Prostate gland (tissue), 2 donors: ENCODE results near the gene LGR6. TPM values are rescaled to one million over a fixed set of nuclear protein-coding genes. Genes with fewer than 3 reads are reported as not detected.

Experiments used
- DNase-seq: peaks from one replicate; pipeline ENCODE4 v3.0.0-alpha.2; 2019; ENCODE audit warnings: low spot score
- H3K27ac ChIP-seq, 2 donors: fragments of 200-600 bp; sonication (generic); 2 replicates each; pipeline ENCODE4 v1.5.1; 2017 to 2019
- H3K27me3 ChIP-seq: fragments of 200-600 bp; sonication (generic); replicated peaks from 2 replicates; pipeline ENCODE4 v1.5.1; 2019; ENCODE audit not compliant: insufficient read depth
- H3K36me3 ChIP-seq, 2 donors: fragments of 200-600 bp; sonication (generic); 1 replicate in 1 of 2; 2 replicates in 1 of 2; pipeline versions ENCODE4 v1.5.1 to v1.8.1; 2017 to 2019
- H3K4me1 ChIP-seq: fragments of 200-600 bp; sonication (generic); replicated peaks from 2 replicates; pipeline ENCODE4 v1.5.1; 2019
- H3K4me3 ChIP-seq, 2 donors: fragments of 200-600 bp; sonication (generic); 2 replicates each; pipeline ENCODE4 v1.5.1; 2017 to 2019
- H3K9me3 ChIP-seq: fragments of 200-600 bp; sonication (generic); 2 replicates; pipeline ENCODE4 v1.5.1; 2017
- CTCF ChIP-seq, 4 experiments: fragments of 200-600 bp in 2 of 4; fragments of 450-650 bp in 2 of 4; sonication (generic) in 2 of 4; IDR thresholded peaks; 1 replicate in 3 of 4; 2 replicates in 1 of 4; pipeline ENCODE4 v1.5.1; 2016 to 2019; ENCODE audit warnings: antibody characterized with exemption in 4 of 4, mild to moderate bottlenecking in 2 of 4, moderate library complexity in 2 of 4
- POLR2A ChIP-seq: fragments of 450-650 bp; IDR thresholded peaks from one replicate; pipeline ENCODE4 v1.6.1; 2016; ENCODE audit warnings: antibody characterized with exemption, mild to moderate bottlenecking
- POLR2AphosphoS5 ChIP-seq: sonication (generic); formaldehyde crosslinking; IDR thresholded peaks from one replicate; pipeline ENCODE4 v1.6.1; 2017; ENCODE audit warnings: antibody characterized with exemption
- WGBS: methylation state at CpG from one replicate; pipeline ENCODE4 v1.1.5; 2018; 5-methylcytosine and 5-hydroxymethylcytosine counted together
- intact Hi-C: fragments of 100-400 bp; cut with DNase I; formaldehyde crosslinking; loops from one replicate; pipeline ENCODE4 v1.14.2; 2022
- total RNA-seq, 2 donors: library from RNA; depleted of rRNA; stranded (reverse); fragments of >200 nt; gene quantifications; one replicate each; pipeline ENCODE4 v1.1.0, GENCODE V29; 2016

Gene LGR6
- total RNA-seq, 2 donors from 2014 or later = 8.0 to 25.6 TPM

GRCh38 chr1:202146993-202147392 lies 46.6 kb upstream of the LGR6 start:
- DNase-seq = no peak
- Histone ChIP-seq H3K4me1 (peaks cover 5% of the 10 kb centered on the region), H3K36me3 (no peaks in the 10 kb centered on the region), H3K9me3 (no peaks in the 10 kb centered on the region), H3K27ac (no peak overlapping the region), H3K4me3 (no peak overlapping the region), H3K27me3 (no peaks in the 10 kb centered on the region)
- intact Hi-C loops = no loop called here
- no peak for TF ChIP-seq CTCF (IDR thresholded peaks at IDR 0.05)
- no peak for TF ChIP-seq POLR2A
- no peak for TF ChIP-seq POLR2AphosphoS5
- WGBS = 53% methylated on average over 2 of the region's 3 CpGs

- Histone ChIP-seq H3K4me3 (no peak overlapping the region), H3K9me3 (no peaks in the 10 kb centered on the region), H3K4me1 (no peaks in the 10 kb centered on the region), H3K36me3 (no peaks in the 10 kb centered on the region), H3K27me3 (no peaks in the 10 kb centered on the region), H3K27ac (no peak overlapping the region)
- no peak for DNase-seq
- TF ChIP-seq POLR2A = no peak
- TF ChIP-seq POLR2AphosphoS5 = no peak
- no peak for TF ChIP-seq CTCF (IDR thresholded peaks at IDR 0.05)
- WGBS = 94% methylated on average over 3 of the region's 4 CpGs
- intact Hi-C loops = no loop called here
Observed at GRCh38 chr1:202148391-202148790, 45.2 kb upstream of the LGR6 start.

- 90% methylated on average over 4 of the region's 4 CpGs for WGBS
- intact Hi-C loops = no loop called here
- no peak overlapping the region for H3K27ac ChIP-seq
Observed at GRCh38 chr1:202149566-202149965, 44.0 kb upstream of the LGR6 start.

GRCh38 chr1:202150187-202150586 lies 43.4 kb upstream of the LGR6 start:
- H3K27ac ChIP-seq = no peak overlapping the region
- intact Hi-C loops = no loop called here
- TF ChIP-seq CTCF (IDR thresholded peaks at IDR 0.05) (no peak), POLR2AphosphoS5 (no peak), POLR2A (no peak)
- no peaks in the 10 kb centered on the region for H3K27me3 ChIP-seq
- no peaks in the 10 kb centered on the region for H3K4me1 ChIP-seq
- H3K4me3 ChIP-seq = no peak overlapping the region
- no peak for DNase-seq
- no peaks in the 10 kb centered on the region for H3K9me3 ChIP-seq
- no peaks in the 10 kb centered on the region for H3K36me3 ChIP-seq
- 92% methylated on average over 9 of the region's 9 CpGs for WGBS

More at GRCh38 chr1:202149566-202149965, 44.0 kb upstream of the LGR6 start:
- TF ChIP-seq POLR2AphosphoS5 = no peak
- no peak for TF ChIP-seq CTCF (IDR thresholded peaks at IDR 0.05)
- TF ChIP-seq POLR2A = no peak
- Histone ChIP-seq H3K27me3 (no peaks in the 10 kb centered on the region), H3K9me3 (no peaks in the 10 kb centered on the region), H3K4me1 (no peaks in the 10 kb centered on the region), H3K4me3 (no peak overlapping the region), H3K36me3 (no peaks in the 10 kb centered on the region)
- no peak for DNase-seq

GRCh38 chr1:202150602-202151001 lies 43.0 kb upstream of the LGR6 start:
- no peak for TF ChIP-seq POLR2A
- TF ChIP-seq POLR2AphosphoS5 = no peak
- no peak for TF ChIP-seq CTCF (IDR thresholded peaks at IDR 0.05)
- Histone ChIP-seq H3K36me3 (no peaks in the 10 kb centered on the region), H3K4me1 (no peaks in the 10 kb centered on the region), H3K4me3 (no peak overlapping the region), H3K27me3 (no peaks in the 10 kb centered on the region), H3K9me3 (no peaks in the 10 kb centered on the region), H3K27ac (no peak overlapping the region)
- intact Hi-C loops = no loop called here
- no peak for DNase-seq
- WGBS = 93% methylated on average over 8 of the region's 8 CpGs
